ENCODE data around the gene EPB41L4B.

DNA sequence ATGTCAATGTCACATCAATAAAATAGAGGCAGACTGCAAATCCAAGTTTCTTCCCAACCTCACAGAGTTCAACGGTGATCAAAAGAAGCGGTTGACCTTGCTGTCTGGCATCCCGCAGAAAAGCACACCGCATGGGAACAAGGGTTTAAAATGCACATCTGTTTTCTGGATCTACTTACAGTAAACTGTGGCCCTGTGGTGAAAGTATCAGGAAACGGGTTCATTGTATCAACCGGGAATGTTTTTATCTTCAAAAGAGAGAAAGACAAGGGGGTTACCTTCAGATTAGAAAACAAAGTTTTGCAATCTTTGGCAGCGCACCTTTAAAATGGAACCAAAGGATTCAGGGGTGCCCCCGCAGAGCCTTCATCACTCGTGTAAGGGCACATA is 138.3 kb downstream of the EPB41L4B start:
- TF ChIP-seq POLR2AphosphoS5 (IDR thresholded peaks at IDR 0.05; ENCODE audit: insufficient read depth in 1 of 2, low read depth in 1 of 2) (no peak), POLR2A (IDR thresholded peaks at IDR 0.05) (no peak)
- TF ChIP-seq, protein P1, sequence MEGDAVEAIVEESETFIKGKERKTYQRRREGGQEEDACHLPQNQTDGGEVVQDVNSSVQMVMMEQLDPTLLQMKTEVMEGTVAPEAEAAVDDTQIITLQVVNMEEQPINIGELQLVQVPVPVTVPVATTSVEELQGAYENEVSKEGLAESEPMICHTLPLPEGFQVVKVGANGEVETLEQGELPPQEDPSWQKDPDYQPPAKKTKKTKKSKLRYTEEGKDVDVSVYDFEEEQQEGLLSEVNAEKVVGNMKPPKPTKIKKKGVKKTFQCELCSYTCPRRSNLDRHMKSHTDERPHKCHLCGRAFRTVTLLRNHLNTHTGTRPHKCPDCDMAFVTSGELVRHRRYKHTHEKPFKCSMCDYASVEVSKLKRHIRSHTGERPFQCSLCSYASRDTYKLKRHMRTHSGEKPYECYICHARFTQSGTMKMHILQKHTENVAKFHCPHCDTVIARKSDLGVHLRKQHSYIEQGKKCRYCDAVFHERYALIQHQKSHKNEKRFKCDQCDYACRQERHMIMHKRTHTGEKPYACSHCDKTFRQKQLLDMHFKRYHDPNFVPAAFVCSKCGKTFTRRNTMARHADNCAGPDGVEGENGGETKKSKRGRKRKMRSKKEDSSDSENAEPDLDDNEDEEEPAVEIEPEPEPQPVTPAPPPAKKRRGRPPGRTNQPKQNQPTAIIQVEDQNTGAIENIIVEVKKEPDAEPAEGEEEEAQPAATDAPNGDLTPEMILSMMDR (IDR thresholded peaks at IDR 0.05), result no peak
